KMS-11 (cell line): Measurements from ENCODE around the gene CD69.

ENCODE experiments used
- H2AFZ ChIP-seq: fragments of 200-600 bp; sonication (generic); 2 replicates; pipeline ENCODE4 v1.6.1; 2016; ENCODE audit warnings: antibody characterized with exemption, mixed run types, low read depth
- H3K27ac ChIP-seq: fragments of 200-600 bp; sonication (generic); 2 replicates; pipeline ENCODE4 v1.6.1; 2016; ENCODE audit warnings: mild to moderate bottlenecking, mixed run types
- H3K27me3 ChIP-seq: fragments of 200-600 bp; sonication (generic); 2 replicates; pipeline ENCODE4 v1.6.1; 2017; ENCODE audit warnings: mild to moderate bottlenecking, low read depth, mixed run types, moderate library complexity; ENCODE audit not compliant: insufficient read depth
- H3K36me3 ChIP-seq: fragments of 200-600 bp; sonication (generic); 2 replicates; pipeline ENCODE4 v1.6.1; 2017; ENCODE audit warnings: mild to moderate bottlenecking, mixed run types; ENCODE audit not compliant: insufficient read depth
- H3K4me1 ChIP-seq: fragments of 200-600 bp; sonication (generic); 2 replicates; pipeline ENCODE4 v1.6.1; 2016; ENCODE audit warnings: mild to moderate bottlenecking, low read depth, mixed run types; ENCODE audit not compliant: poor library complexity, severe bottlenecking
- H3K4me2 ChIP-seq: fragments of 200-600 bp; sonication (generic); 2 replicates; pipeline ENCODE4 v1.7.0; 2016; ENCODE audit warnings: mild to moderate bottlenecking, mixed run types
- H3K4me3 ChIP-seq: fragments of 200-600 bp; sonication (generic); IDR thresholded peaks from 2 replicates; pipeline ENCODE4 v1.6.1; 2017; ENCODE audit warnings: low read depth, low read length, mixed read lengths; ENCODE audit not compliant: insufficient read depth
- H3K79me2 ChIP-seq: fragments of 200-600 bp; sonication (generic); 2 replicates; pipeline ENCODE4 v1.6.1; 2016; ENCODE audit warnings: low read depth, mixed run types; ENCODE audit not compliant: insufficient read depth
- H3K9ac ChIP-seq: fragments of 200-600 bp; sonication (generic); 2 replicates; pipeline ENCODE4 v1.6.1; 2016; ENCODE audit warnings: mild to moderate bottlenecking, mixed run types
- H4K20me1 ChIP-seq: fragments of 200-600 bp; sonication (generic); 2 replicates; pipeline ENCODE4 v1.6.1; 2016; ENCODE audit warnings: mild to moderate bottlenecking, mixed run types; ENCODE audit not compliant: insufficient read depth
- CTCF ChIP-seq: fragments of 200-600 bp; sonication (generic); conservative IDR thresholded peaks from 2 replicates; pipeline ENCODE4 v1.6.1; 2017; ENCODE audit warnings: low read depth, mild to moderate bottlenecking, antibody characterized with exemption, low read length, moderate library complexity, mixed read lengths

Gene CD69

GRCh38 chr12:9763025-9763424, 2.3 kb upstream of the CD69 start:
- Histone ChIP-seq H3K27me3 (no peaks in the 10 kb centered on the region), H3K4me2 (no peak overlapping the region), H3K4me3 (no peak overlapping the region), H3K4me1 (peaks cover 33% of the 10 kb centered on the region), H3K36me3 (no peaks in the 10 kb centered on the region), H4K20me1 (no peaks in the 10 kb centered on the region), H2AFZ (no peak overlapping the region), H3K79me2 (no peaks in the 10 kb centered on the region), H3K9ac (no peak overlapping the region), H3K27ac (no peak overlapping the region)
- TF ChIP-seq CTCF = no peak

GRCh38 chr12:9762369-9762768, 1.7 kb upstream of the CD69 start:
- no peak for TF ChIP-seq CTCF
- Histone ChIP-seq H3K27me3 (no peaks in the 10 kb centered on the region), H3K4me2 (no peak overlapping the region), H3K9ac (no peak overlapping the region), H3K36me3 (no peaks in the 10 kb centered on the region), H2AFZ (no peak overlapping the region), H3K4me1 (peaks cover 32% of the 10 kb centered on the region), H3K4me3 (no peak overlapping the region), H3K79me2 (no peaks in the 10 kb centered on the region), H4K20me1 (no peaks in the 10 kb centered on the region), H3K27ac (no peak overlapping the region)

GRCh38 chr12:9761419-9761781, 699 bp upstream of the CD69 start:
- Histone ChIP-seq H2AFZ (no peak overlapping the region), H3K79me2 (no peaks in the 10 kb centered on the region), H3K4me3 (no peak overlapping the region), H3K27ac (no peak overlapping the region), H3K9ac (no peak overlapping the region), H3K27me3 (no peaks in the 10 kb centered on the region), H4K20me1 (no peaks in the 10 kb centered on the region), H3K4me1 (peaks cover 22% of the 10 kb centered on the region), H3K4me2 (no peak overlapping the region), H3K36me3 (no peaks in the 10 kb centered on the region)
- no peak for TF ChIP-seq CTCF

GRCh38 chr12:9760120-9760519, 581 bp downstream of the CD69 start:
- Histone ChIP-seq H4K20me1 (no peaks in the 10 kb centered on the region), H2AFZ (no peak overlapping the region), H3K4me1 (peaks cover 10% of the 10 kb centered on the region), H3K4me2 (no peak overlapping the region), H3K27me3 (no peaks in the 10 kb centered on the region), H3K4me3 (no peak overlapping the region), H3K9ac (no peak overlapping the region), H3K79me2 (no peaks in the 10 kb centered on the region), H3K36me3 (no peaks in the 10 kb centered on the region), H3K27ac (no peak overlapping the region)
- no peak for TF ChIP-seq CTCF

- Histone ChIP-seq H3K4me2 (no peak overlapping the region), H3K4me3 (no peak overlapping the region)
Measured at GRCh38 chr12:9759694-9760093, 1.0 kb downstream of the CD69 start.

More at GRCh38 chr12:9759694-9760093, 1.0 kb downstream of the CD69 start:
- no peaks in the 10 kb centered on the region for H4K20me1 ChIP-seq
- H3K4me1 ChIP-seq = peaks cover 10% of the 10 kb centered on the region
- no peak for TF ChIP-seq CTCF
- no peaks in the 10 kb centered on the region for H3K27me3 ChIP-seq
- H3K27ac ChIP-seq = no peak overlapping the region
- no peak overlapping the region for H2AFZ ChIP-seq
- H3K36me3 ChIP-seq = no peaks in the 10 kb centered on the region
- no peak overlapping the region for H3K9ac ChIP-seq
- no peaks in the 10 kb centered on the region for H3K79me2 ChIP-seq
